CD4-positive, alpha-beta T cell treated with Interleukin-4 for 1 hour (primary cell): ENCODE results near the gene CRACR2A.

ENCODE experiments used
- DNase-seq, 2 donors: peaks; one replicate each; pipeline ENCODE4 v3.0.0-alpha.2; 2020 to 2022

CRACR2A gene, protein sequence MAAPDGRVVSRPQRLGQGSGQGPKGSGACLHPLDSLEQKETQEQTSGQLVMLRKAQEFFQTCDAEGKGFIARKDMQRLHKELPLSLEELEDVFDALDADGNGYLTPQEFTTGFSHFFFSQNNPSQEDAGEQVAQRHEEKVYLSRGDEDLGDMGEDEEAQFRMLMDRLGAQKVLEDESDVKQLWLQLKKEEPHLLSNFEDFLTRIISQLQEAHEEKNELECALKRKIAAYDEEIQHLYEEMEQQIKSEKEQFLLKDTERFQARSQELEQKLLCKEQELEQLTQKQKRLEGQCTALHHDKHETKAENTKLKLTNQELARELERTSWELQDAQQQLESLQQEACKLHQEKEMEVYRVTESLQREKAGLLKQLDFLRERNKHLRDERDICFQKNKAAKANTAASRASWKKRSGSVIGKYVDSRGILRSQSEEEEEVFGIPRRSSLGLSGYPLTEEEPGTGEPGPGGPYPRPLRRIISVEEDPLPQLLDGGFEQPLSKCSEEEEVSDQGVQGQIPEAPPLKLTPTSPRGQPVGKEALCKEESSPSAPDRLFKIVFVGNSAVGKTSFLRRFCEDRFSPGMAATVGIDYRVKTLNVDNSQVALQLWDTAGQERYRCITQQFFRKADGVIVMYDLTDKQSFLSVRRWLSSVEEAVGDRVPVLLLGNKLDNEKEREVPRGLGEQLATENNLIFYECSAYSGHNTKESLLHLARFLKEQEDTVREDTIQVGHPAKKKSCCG

GRCh38 chr12:3752741-3753486 is at the start of gene CRACR2A:
CRACR2A (minus strand) TSS chr12:3753109; CDS start chr12:3696999, 56,110 bp downstream.
- DNase-seq, result peak; percentile 81 to 83

DNA sequence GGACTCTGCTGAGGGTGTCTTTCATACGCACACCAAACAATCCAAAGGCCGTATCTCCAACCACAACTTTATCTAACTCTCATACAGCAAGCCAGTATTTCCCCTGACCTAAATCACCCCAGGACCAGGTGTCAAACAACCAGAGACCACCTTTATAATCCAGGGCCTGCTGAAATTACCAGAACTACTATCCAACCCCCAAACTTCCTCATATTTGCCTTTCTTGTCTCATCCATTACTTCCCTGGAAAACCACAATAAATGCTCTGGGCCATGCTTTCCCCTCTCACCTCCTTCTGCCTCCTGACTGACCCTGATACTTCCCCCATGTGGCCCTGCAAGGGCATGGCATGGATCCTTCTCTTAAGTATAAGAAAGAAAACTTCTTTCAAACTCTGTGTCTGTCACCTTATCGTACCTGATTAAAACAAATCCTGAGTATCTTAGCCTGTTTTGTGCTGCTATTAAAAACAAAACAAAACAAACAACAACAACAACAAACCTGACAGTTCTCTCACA is 44.7 kb upstream of the CRACR2A start:
- no peak for DNase-seq

- no peak for DNase-seq
Observed at GRCh38 chr12:3795492-3796133, 42.7 kb upstream of the CRACR2A start.

GRCh38 chr12:3795066-3795465 is 42.2 kb upstream of the CRACR2A start:
- no peak for DNase-seq

DNA sequence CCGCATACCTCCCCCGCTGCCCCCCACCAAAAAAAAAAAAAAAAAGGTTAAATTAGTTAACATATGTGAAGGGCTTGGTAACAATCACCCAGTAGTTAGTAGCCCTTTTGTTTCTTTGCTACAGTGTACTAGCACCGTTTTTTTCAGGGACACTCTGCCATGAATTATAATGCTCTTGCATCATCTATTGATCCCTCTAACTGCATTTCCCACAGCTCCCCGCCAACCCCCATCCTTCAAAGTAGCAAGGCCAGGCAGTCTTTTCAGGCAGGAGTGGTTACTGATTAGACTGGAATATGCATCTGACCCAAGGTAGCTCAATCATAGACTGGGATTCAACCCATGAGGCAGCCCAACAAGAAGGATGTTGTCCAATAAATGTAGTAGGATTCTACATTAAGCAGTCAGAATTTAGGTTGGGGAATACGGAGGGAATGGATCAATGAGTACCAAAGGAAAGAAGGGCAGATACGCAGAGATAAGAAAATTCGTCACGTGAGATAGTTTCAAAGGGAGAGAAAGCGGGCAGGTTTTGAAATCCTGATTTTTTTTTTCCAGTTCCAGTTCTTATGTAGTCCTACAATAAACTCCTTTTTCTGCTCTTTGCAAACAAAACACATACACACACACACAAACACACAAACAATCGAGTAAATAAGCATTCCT is 39.8 kb upstream of the CRACR2A start:
- DNase-seq, result no peak

DNA sequence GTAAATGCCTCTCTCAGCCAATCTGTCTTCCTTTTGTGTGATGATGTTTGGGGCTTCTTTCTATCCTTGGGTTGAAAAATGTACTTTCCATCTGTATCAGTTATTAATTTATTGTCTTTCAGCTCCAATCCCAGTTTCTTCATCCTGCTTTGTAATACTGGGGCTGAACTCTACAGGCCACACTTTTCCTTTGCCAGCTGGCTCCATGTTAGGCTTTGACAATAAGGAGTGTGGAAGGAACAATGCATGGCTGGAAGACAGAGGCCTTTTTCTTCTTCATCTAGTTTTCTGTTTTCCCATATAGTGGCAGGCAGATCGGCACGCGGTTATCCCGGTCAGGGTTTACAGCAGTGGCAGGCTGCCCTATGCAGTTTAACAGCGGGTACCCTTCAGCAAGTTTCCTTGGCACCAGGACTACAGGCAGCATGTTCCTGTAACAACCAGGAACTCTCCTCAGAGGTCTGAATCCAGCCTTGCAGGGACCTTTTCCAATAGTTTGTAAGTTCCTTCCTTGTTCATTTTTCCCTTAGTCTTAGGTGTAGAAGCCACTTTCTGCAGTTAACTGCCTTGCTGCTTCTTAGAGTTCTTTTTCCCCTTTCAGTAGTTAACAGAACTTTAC is 38.5 kb upstream of the CRACR2A start:
- DNase-seq, result no peak

- DNase-seq, result no peak
Observed at GRCh38 chr12:3790642-3791041, 37.7 kb upstream of the CRACR2A start.

DNA sequence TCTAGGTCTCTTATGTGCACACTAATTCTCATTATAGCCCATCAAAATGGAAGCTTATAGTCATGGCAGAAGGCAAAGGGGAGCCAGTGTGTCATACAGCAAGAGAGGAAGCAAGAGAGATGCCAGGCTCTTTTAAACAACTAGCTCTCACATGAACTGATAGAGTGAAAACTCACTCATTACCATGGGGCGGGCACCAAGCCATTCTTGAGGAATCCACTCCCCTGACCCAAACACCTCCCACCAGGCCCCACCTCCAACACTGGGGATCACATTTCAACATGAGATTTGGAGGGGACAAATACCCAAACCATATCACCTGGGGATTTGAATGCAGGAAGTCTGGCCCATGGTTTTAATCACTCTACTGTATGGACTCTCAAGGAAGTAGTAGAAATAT is 36.9 kb upstream of the CRACR2A start:
- DNase-seq, result no peak

DNA sequence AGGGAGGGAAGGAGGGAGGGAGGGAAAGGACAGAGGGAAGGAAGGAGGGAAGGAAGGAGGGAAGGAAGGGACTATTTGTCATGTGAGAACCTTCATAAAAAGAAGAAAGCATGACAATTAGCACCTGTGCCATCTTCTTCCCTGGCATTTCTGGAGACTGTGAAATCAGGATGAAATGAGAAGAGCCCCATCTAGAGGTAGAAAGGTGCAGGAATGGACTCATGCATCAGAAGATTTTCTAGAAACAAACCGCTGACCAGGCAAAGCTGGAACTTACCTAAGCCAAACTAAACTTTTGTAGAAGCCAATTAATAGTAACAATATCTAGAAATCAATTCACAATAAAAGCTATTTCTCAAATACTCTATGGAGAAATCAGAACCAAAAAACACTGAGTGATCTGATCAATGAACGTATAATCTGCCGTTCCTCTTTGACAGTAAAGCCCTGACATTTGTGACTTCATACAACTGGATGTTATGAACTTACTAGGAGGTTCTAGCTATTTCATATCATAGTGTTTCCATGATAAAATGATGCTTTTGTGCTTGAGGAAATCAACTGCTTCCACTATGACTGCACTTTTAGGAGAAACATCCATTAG is 24.4 kb upstream of the CRACR2A start:
- peak in 1 of 2 donors; percentile 55 for DNase-seq

DNA sequence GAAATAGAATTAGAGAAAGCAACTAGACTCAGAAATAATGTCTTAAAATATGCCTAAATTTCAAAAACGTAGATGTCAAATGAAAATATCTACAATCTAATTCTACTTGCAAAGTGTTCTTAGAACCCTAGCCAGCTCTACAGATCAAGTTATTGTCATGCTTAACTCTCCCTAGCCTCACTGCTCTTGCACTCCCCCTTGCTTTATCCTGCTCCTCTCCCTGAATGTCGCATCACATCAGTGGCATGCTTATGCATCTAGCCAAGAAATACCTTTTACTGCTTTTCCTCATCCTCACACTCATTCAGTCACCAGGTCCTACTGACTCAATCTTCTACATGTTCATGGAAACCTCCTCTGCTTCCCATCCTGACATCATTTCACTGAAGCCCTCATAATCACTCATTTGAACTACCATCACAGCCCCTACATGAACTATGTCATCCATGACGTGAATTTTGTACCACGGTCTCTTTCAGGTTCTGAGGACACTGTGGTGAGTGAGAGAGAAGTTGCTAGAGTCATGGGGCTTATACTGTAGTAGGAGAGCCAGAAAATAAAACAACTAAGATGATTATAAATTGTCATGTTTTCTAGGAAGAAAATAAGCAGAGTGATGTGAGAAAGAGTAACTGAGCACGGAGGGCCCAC is 22.6 kb upstream of the CRACR2A start:
- no peak for DNase-seq

DNA sequence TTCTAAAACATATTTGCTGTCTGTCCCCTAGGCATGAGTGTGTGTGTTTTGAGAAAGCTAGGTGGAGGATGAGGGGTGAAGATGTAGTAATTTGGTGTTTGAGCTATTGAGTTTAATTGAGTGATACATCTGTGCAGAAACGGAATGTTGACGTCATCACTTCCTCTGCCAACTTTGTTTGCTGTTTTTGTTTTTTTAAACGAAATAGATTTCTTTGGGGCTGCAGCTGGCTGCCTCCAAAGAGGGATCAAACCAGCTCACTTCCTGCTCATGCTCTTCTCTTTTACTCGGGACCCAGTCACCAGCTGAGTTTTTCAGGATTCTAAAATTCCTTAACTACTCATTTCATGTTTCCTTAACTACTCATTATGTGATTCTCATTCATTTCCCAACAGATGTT is 19.5 kb upstream of the CRACR2A start:
- DNase-seq, result no peak

GRCh38 chr12:3771853-3772252 is 18.9 kb upstream of the CRACR2A start:
- no peak for DNase-seq

DNA sequence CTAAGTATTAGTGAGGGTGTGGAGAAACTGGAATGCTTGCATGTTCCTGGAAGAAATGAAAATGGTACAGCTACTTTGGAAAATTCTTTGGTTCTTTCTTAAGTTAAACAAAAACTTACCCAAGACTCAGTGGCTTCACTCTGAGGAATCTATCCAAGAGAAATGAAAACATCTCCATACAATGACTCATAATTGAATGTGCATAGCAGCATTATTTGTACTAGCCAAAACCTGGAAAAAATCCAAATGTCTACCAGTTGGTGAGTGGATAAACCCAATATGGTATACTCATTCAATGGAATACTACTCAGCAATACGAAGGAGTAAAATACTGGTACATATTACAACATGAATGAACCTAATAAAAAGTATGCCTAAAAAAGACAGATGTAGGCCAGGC is 18.0 kb upstream of the CRACR2A start:
- no peak for DNase-seq

GRCh38 chr12:3768911-3769447 is 16.1 kb upstream of the CRACR2A start:
- no peak for DNase-seq

GRCh38 chr12:3761116-3761735 is 8.3 kb upstream of the CRACR2A start:
- no peak for DNase-seq

DNA sequence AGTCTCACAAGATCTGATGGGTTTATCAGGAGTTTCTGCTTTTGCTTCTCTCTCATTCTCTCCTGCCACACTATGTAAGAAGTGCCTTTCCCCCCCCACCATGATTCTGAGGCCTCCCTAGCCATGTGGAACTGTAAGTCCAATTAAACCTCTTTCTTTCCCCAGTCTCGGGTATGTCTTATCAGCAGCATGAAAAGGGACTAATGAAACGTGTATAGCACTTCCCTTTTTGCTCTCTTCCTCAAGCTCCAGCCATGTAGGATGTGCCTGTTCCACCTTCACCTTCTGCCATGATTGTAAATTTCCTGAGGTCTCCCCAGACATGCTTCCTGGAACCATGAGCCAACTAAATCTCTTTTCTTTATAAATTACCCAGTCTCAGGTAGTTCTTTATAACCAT is 7.0 kb upstream of the CRACR2A start:
- no peak for DNase-seq

GRCh38 chr12:3757261-3757660 is 4.4 kb upstream of the CRACR2A start:
- no peak for DNase-seq

GRCh38 chr12:3755898-3756297 is 3.0 kb upstream of the CRACR2A start:
- no peak for DNase-seq

- no peak for DNase-seq
Observed at GRCh38 chr12:3753544-3754284, 805 bp upstream of the CRACR2A start.
